ENCODE measurements around the gene MYRFL. TPM values are rescaled to one million over a fixed set of nuclear protein-coding genes. Genes with fewer than 3 reads are reported as not detected.

MYRFL gene
- total RNA-seq, 6 donors from 2014 or later: 0.10 to 1.8 (median 0.20) TPM; not detected in 3

GRCh38 chr12:70007687-70008086 lies 182.7 kb downstream of the MYRFL start:
- Histone ChIP-seq H3K36me3 (no peaks in the 10 kb centered on the region), H3K4me1 (no peaks in the 10 kb centered on the region), H3K4me3 (no peak overlapping the region), H3K9me3 (peaks cover 8 to 14% (median 11%) of the 10 kb centered on the region in 4 donors), H3K27me3 (no peaks in the 10 kb centered on the region), H3K27ac (no peak overlapping the region)
- no peak for ATAC-seq (ENCODE audit: low FRiP score in 2 of 2)
- TF ChIP-seq POLR2AphosphoS5 (IDR thresholded peaks at IDR 0.05) (no peak), POLR2A (IDR thresholded peaks at IDR 0.05) (no peak), CTCF (IDR thresholded peaks at IDR 0.05) (no peak), EP300 (IDR thresholded peaks at IDR 0.05) (no peak)
- DNase-seq: no peak
- WGBS, 2 donors: 65 to 82% methylated on average over 2 of the region's 2 CpGs

Other genes with a start within 250 kb of the MYRFL start
- 100 to 1,000 TPM in 3 of 6 donors, 10 to 100 TPM in 3; 28.1 to 117 (median 91.0) TPM for gene CCT2, start 239.8 kb upstream of the MYRFL start, total RNA-seq
- gene LRRC10, start 214.3 kb upstream of the MYRFL start, total RNA-seq: not detected
- gene BEST3, start 125.9 kb upstream of the MYRFL start, total RNA-seq: not detected
- gene RAB3IP, start 86.4 kb upstream of the MYRFL start, total RNA-seq: 10 to 100 TPM; 24.1 to 99.5 (median 34.2) TPM

Data from upper lobe of left lung (tissue), 6 donors.